Stimulated activated CD4-positive, alpha-beta T cell treated with anti-CD3 and anti-CD28 coated beads, Interleukin-4, amount 100 ng/mL, for 4 hours (primary cell): ENCODE measurements around the gene APBB2.
"Not testable (repeated sequence)": the region's sequence is repeated elsewhere in the genome, so short reads cannot be mapped to it uniquely, and the experiment has no call there.

Source experiments
- DNase-seq, 2 experiments: peaks; one replicate each; pipeline ENCODE4 v3.0.0-alpha.2; 2020

The APBB2 gene

GRCh38 chr4:40840985-40841571 is 373.3 kb downstream of the APBB2 start:
- peak; percentile 73 to 75 for DNase-seq

- DNase-seq = no peak
These were observed 373.9 kb downstream of the APBB2 start for GRCh38 chr4:40840255-40840984.

- DNase-seq = no peak
These were observed 375.6 kb downstream of the APBB2 start for GRCh38 chr4:40838742-40839141.

- no peak for DNase-seq
These were observed 377.1 kb downstream of the APBB2 start for GRCh38 chr4:40837094-40837870.

- no peak for DNase-seq
These were observed 381.1 kb downstream of the APBB2 start for GRCh38 chr4:40833212-40833611.

GRCh38 chr4:40832175-40832574 is 382.2 kb downstream of the APBB2 start:
- no peak for DNase-seq

- no peak for DNase-seq
These were observed 383.0 kb downstream of the APBB2 start for GRCh38 chr4:40831146-40831907.

- DNase-seq = no peak
These were observed 384.8 kb downstream of the APBB2 start for GRCh38 chr4:40829586-40829985.

- no peak for DNase-seq
These were observed 385.7 kb downstream of the APBB2 start for GRCh38 chr4:40828661-40829060.

GRCh38 chr4:40827758-40828157 is 386.6 kb downstream of the APBB2 start:
- no peak for DNase-seq

GRCh38 chr4:40826821-40827220 is 387.5 kb downstream of the APBB2 start:
- no peak for DNase-seq

- no peak for DNase-seq
These were observed 389.1 kb downstream of the APBB2 start for GRCh38 chr4:40825014-40825838.

GRCh38 chr4:40822420-40823166 is 391.7 kb downstream of the APBB2 start:
- DNase-seq = no peak

GRCh38 chr4:40820101-40820500 is 394.2 kb downstream of the APBB2 start:
- no peak for DNase-seq

- DNase-seq = not testable (repeated sequence)
These were observed 397.2 kb downstream of the APBB2 start for GRCh38 chr4:40817157-40817556.

- DNase-seq = no peak
These were observed 401.5 kb downstream of the APBB2 start for GRCh38 chr4:40812856-40813255.

GRCh38 chr4:40812386-40812785 is 402.0 kb downstream of the APBB2 start:
- DNase-seq = no peak

GRCh38 chr4:40811956-40812355 is 402.4 kb downstream of the APBB2 start:
- DNase-seq = no peak

GRCh38 chr4:40808926-40809457 is 405.4 kb downstream of the APBB2 start:
- no peak for DNase-seq

- no peak for DNase-seq
These were observed 409.7 kb downstream of the APBB2 start for GRCh38 chr4:40804598-40804997.

GRCh38 chr4:40800064-40800463 is 414.3 kb downstream of the APBB2 start:
- DNase-seq = no peak
